GM12873 (cell line): ENCODE data around the gene DUOX2.

Experiments used
- CTCF ChIP-seq: IDR thresholded peaks from 2 replicates; pipeline ENCODE4 v1.5.1; 2012; ENCODE audit warnings: low read depth, mild to moderate bottlenecking, moderate library complexity, low read length, control low read depth; ENCODE audit not compliant: insufficient read depth; ENCODE audit errors: missing control alignments

The DUOX2 gene

GRCh38 chr15:45091576-45091975 is 22.4 kb downstream of the DUOX2 start:
- TF ChIP-seq CTCF = no peak

- TF ChIP-seq CTCF = no peak
These were observed 22.8 kb downstream of the DUOX2 start for GRCh38 chr15:45091161-45091560.

- TF ChIP-seq CTCF = no peak
These were observed 24.1 kb downstream of the DUOX2 start for GRCh38 chr15:45089712-45090373.

GRCh38 chr15:45088801-45089711 is 24.9 kb downstream of the DUOX2 start:
- TF ChIP-seq CTCF = no peak

GRCh38 chr15:45087513-45087912 is 26.5 kb downstream of the DUOX2 start:
- peak; percentile 35 for TF ChIP-seq CTCF

GRCh38 chr15:45084163-45084562 is 29.8 kb downstream of the DUOX2 start:
- no peak for TF ChIP-seq CTCF

- no peak for TF ChIP-seq CTCF
These were observed 30.7 kb downstream of the DUOX2 start for GRCh38 chr15:45083223-45083622.
